ENCODE measurements around the gene TGFBI.
A peak's percentile ranks its signal among the peaks of the same experiment; 100 is the strongest.

GRCh38 chr5:136012041-136012804, 16.6 kb upstream of the TGFBI start:
- TF ChIP-seq CTCF (IDR thresholded peaks at IDR 0.05) = no peak
- no peak for TF ChIP-seq POLR2A (IDR thresholded peaks at IDR 0.05)
- peak in 1 of 2 donors; percentile 30 for TF ChIP-seq POLR2AphosphoS5 (IDR thresholded peaks at IDR 0.05)

All from upper lobe of left lung (tissue), 4 donors.